MG63 (cell line): ENCODE measurements around the gene PTPRS. TPM values are rescaled to one million over a fixed set of nuclear protein-coding genes. Genes with fewer than 3 reads are reported as not detected.
"Not testable (repeated sequence)": the region's sequence is repeated elsewhere in the genome, so short reads cannot be mapped to it uniquely, and the experiment has no call there.

Experiments
- DNase-seq: peaks from one replicate; pipeline ENCODE4 v3.0.0-alpha.2; 2020
- H3K27me3 ChIP-seq: fragments of 250-450 bp; sonication (Bioruptor Pico); 2 replicates; pipeline ENCODE4 v1.5.1; 2020; ENCODE audit warnings: mild to moderate bottlenecking, moderate library complexity
- H3K36me3 ChIP-seq: fragments of 250-450 bp; sonication (Bioruptor Pico); 2 replicates; pipeline ENCODE4 v1.5.1; 2020; ENCODE audit warnings: mild to moderate bottlenecking, moderate library complexity
- H3K4me3 ChIP-seq: fragments of 250-450 bp; sonication (Bioruptor Pico); 2 replicates; pipeline ENCODE4 v1.5.1; 2020; ENCODE audit warnings: mild to moderate bottlenecking, moderate library complexity
- H3K9me3 ChIP-seq: fragments of 250-450 bp; sonication (Bioruptor Pico); 2 replicates; pipeline ENCODE4 v1.5.1; 2020; ENCODE audit warnings: mild to moderate bottlenecking, moderate library complexity
- total RNA-seq: library from RNA; depleted of rRNA; stranded (reverse); fragments of >200 nt; shearing (Covaris generic); gene quantifications from 2 replicates; pipeline ENCODE4 v1.2.3, GENCODE V29; 2014; ENCODE audit warnings: low replicate concordance; rRNA removed

Gene PTPRS
- 24.1 and 30.6 TPM in 2 replicates for total RNA-seq

- Histone ChIP-seq H3K36me3 (no peaks in the 10 kb centered on the region), H3K4me3 (peak within 1 kb of the TSS; percentile 37), H3K27me3 (peaks cover 34% of the 10 kb centered on the region), H3K9me3 (no peaks in the 10 kb centered on the region)
- DNase-seq = peak; percentile 73
These were observed at the start of gene PTPRS for GRCh38 chr19:5340637-5341447. TSS of gene PTPRS (minus strand) at chr19:5340812. CDS start at chr19:5286140, 54,672 bp downstream.

GRCh38 chr19:5389353-5389752 is 48.7 kb upstream of the PTPRS start:
- no peak for DNase-seq
- H3K36me3 ChIP-seq = no peaks in the 10 kb centered on the region
- H3K4me3 ChIP-seq = no peak overlapping the region
- peaks cover 7% of the 10 kb centered on the region for H3K27me3 ChIP-seq
- no peaks in the 10 kb centered on the region for H3K9me3 ChIP-seq

- no peak for DNase-seq
- Histone ChIP-seq H3K36me3 (no peaks in the 10 kb centered on the region), H3K4me3 (no peak overlapping the region), H3K27me3 (peaks cover 3% of the 10 kb centered on the region; the same call in 1 of the 2 replicates), H3K9me3 (0 out of 2 replicates have a peak, but pooled peaks cover 2% of the 10 kb centered on the region)
These were observed 46.9 kb upstream of the PTPRS start for GRCh38 chr19:5387472-5387871.

- Histone ChIP-seq H3K27me3 (no peaks in the 10 kb centered on the region), H3K9me3 (0 out of 2 replicates have a peak, but pooled peaks cover 2% of the 10 kb centered on the region), H3K4me3 (no peak overlapping the region), H3K36me3 (no peaks in the 10 kb centered on the region)
- DNase-seq = no peak
These were observed 46.2 kb upstream of the PTPRS start for GRCh38 chr19:5386841-5387240.

GRCh38 chr19:5381197-5381596 is 40.6 kb upstream of the PTPRS start:
- not testable (repeated sequence) for H3K27me3 ChIP-seq, DNase-seq, H3K9me3 ChIP-seq, H3K4me3 ChIP-seq, H3K36me3 ChIP-seq

GRCh38 chr19:5380215-5380919 is 39.8 kb upstream of the PTPRS start:
- Histone ChIP-seq H3K27me3 (no peaks in the 10 kb centered on the region), H3K4me3 (no peak overlapping the region), H3K9me3 (0 out of 2 replicates have a peak, but pooled peaks cover 2% of the 10 kb centered on the region), H3K36me3 (no peaks in the 10 kb centered on the region)
- no peak for DNase-seq

- Histone ChIP-seq H3K4me3 (no peak overlapping the region), H3K27me3 (no peaks in the 10 kb centered on the region), H3K9me3 (no peaks in the 10 kb centered on the region), H3K36me3 (no peaks in the 10 kb centered on the region)
- DNase-seq = no peak
These were observed 36.3 kb upstream of the PTPRS start for GRCh38 chr19:5376928-5377327.

GRCh38 chr19:5372572-5373200 is 32.1 kb upstream of the PTPRS start:
- Histone ChIP-seq H3K27me3 (no peaks in the 10 kb centered on the region), H3K36me3 (no peaks in the 10 kb centered on the region), H3K9me3 (no peaks in the 10 kb centered on the region), H3K4me3 (no peak overlapping the region)
- no peak for DNase-seq

- H3K27me3 ChIP-seq = no peaks in the 10 kb centered on the region
- no peaks in the 10 kb centered on the region for H3K9me3 ChIP-seq
- H3K36me3 ChIP-seq = no peaks in the 10 kb centered on the region
- DNase-seq = peak; percentile 38
- no peak overlapping the region for H3K4me3 ChIP-seq
These were observed 29.4 kb upstream of the PTPRS start for GRCh38 chr19:5369962-5370367.

- no peaks in the 10 kb centered on the region for H3K36me3 ChIP-seq
- H3K27me3 ChIP-seq = no peaks in the 10 kb centered on the region
- no peaks in the 10 kb centered on the region for H3K9me3 ChIP-seq
- H3K4me3 ChIP-seq = no peak overlapping the region
- no peak for DNase-seq
These were observed 28.7 kb upstream of the PTPRS start for GRCh38 chr19:5369304-5369703.

- no peaks in the 10 kb centered on the region for H3K36me3 ChIP-seq
- H3K27me3 ChIP-seq = no peaks in the 10 kb centered on the region
- H3K9me3 ChIP-seq = no peaks in the 10 kb centered on the region
- H3K4me3 ChIP-seq = no peak overlapping the region
- no peak for DNase-seq
These were observed 27.0 kb upstream of the PTPRS start for GRCh38 chr19:5367530-5368133.

GRCh38 chr19:5365905-5366304 is 25.3 kb upstream of the PTPRS start:
- Histone ChIP-seq H3K9me3 (no peaks in the 10 kb centered on the region), H3K4me3 (no peak overlapping the region), H3K36me3 (no peaks in the 10 kb centered on the region), H3K27me3 (no peaks in the 10 kb centered on the region)
- DNase-seq = no peak

- no peak for DNase-seq
- H3K36me3 ChIP-seq = no peaks in the 10 kb centered on the region
- no peak overlapping the region for H3K4me3 ChIP-seq
- no peaks in the 10 kb centered on the region for H3K9me3 ChIP-seq
- H3K27me3 ChIP-seq = no peaks in the 10 kb centered on the region
These were observed 24.1 kb upstream of the PTPRS start for GRCh38 chr19:5364674-5365073.

- DNase-seq, H3K36me3 ChIP-seq, H3K4me3 ChIP-seq, H3K27me3 ChIP-seq, H3K9me3 ChIP-seq: not testable (repeated sequence)
These were observed 21.2 kb upstream of the PTPRS start for GRCh38 chr19:5361839-5362238.

GRCh38 chr19:5361407-5361806 is 20.8 kb upstream of the PTPRS start:
- DNase-seq = no peak
- Histone ChIP-seq H3K9me3 (no peaks in the 10 kb centered on the region), H3K4me3 (no peak overlapping the region), H3K27me3 (0 out of 2 replicates have a peak, but pooled peaks cover 5% of the 10 kb centered on the region), H3K36me3 (no peaks in the 10 kb centered on the region)

GRCh38 chr19:5360003-5360780 is 19.6 kb upstream of the PTPRS start:
- peak; percentile 56 for DNase-seq

More at GRCh38 chr19:5360003-5360780, 19.6 kb upstream of the PTPRS start:
- no peak overlapping the region for H3K4me3 ChIP-seq
- 0 out of 2 replicates have a peak, but pooled peaks cover 5% of the 10 kb centered on the region for H3K27me3 ChIP-seq
- H3K36me3 ChIP-seq = no peaks in the 10 kb centered on the region
- H3K9me3 ChIP-seq = no peaks in the 10 kb centered on the region
